PC-3 (cell line): ENCODE data around the gene MRPL50. TPM values are rescaled to one million over a fixed set of nuclear protein-coding genes. Genes with fewer than 3 reads are reported as not detected.

ENCODE experiments used
- ATAC-seq: fragments of 200-7000 bp; cut with Tn5 transposase; 2 replicates; pipeline ENCODE4 v1.9.1; 2020; ENCODE audit warnings: mild to moderate bottlenecking, moderate library complexity
- BruUV-seq: library from RNA; stranded (reverse); fragments of 400-500 nt; replicated peaks from 2 replicates; lab custom pipeline; 2021; lab: Mats Ljungman, UMichigan
- CTCF ChIA-PET: fragments of 300-600 bp; sonication (Branson Sonifier 250); formaldehyde crosslinking; loops from one replicate; lab custom pipeline; 2022; ENCODE audit warnings: antibody characterized with exemption; lab: Charles Lee
- POLR2A ChIA-PET: fragments of 300-600 bp; sonication (Branson Sonifier 250); formaldehyde crosslinking; loops from one replicate; lab custom pipeline; 2022; ENCODE audit warnings: antibody characterized with exemption; ENCODE audit not compliant: unreplicated experiment; lab: Charles Lee
- DNase-seq: peaks from one replicate; pipeline ENCODE4 v3.0.0-alpha.2; 2015
- H2AFZ ChIP-seq: fragments of 300-600 bp; sonication (generic); 2 replicates; pipeline ENCODE4 v1.6.0; 2016; ENCODE audit warnings: antibody characterized with exemption, low read length
- H3F3A ChIP-seq: fragments of 300-600 bp; sonication (generic); one replicate; pipeline ENCODE4 v1.6.0; 2017; ENCODE audit warnings: antibody characterized with exemption, low read length, control low read depth, mild to moderate bottlenecking; ENCODE audit not compliant: unreplicated experiment
- H3K27ac ChIP-seq: fragments of 300-600 bp; sonication (generic); 2 replicates; pipeline ENCODE4 v1.5.1; 2016; ENCODE audit warnings: mild to moderate bottlenecking, low read length
- H3K27me3 ChIP-seq: fragments of 300-600 bp; sonication (generic); 2 replicates; pipeline ENCODE4 v1.6.1; 2016; ENCODE audit warnings: low read length, mixed read lengths
- H3K36me3 ChIP-seq: fragments of 300-600 bp; sonication (generic); 2 replicates; pipeline ENCODE4 v1.6.1; 2016; ENCODE audit warnings: low read depth, mixed run types, low read length, mixed read lengths
- H3K4me1 ChIP-seq: fragments of 300-600 bp; sonication (generic); 2 replicates; pipeline ENCODE4 v1.5.1; 2016; ENCODE audit warnings: low read length; ENCODE audit not compliant: insufficient read depth
- H3K4me2 ChIP-seq: fragments of 300-600 bp; sonication (generic); 2 replicates; pipeline ENCODE4 v1.6.0; 2016; ENCODE audit warnings: low read length
- H3K4me3 ChIP-seq: fragments of 300-600 bp; sonication (generic); 2 replicates; pipeline ENCODE4 v1.5.1; 2016; ENCODE audit warnings: mild to moderate bottlenecking, low read length, mixed read lengths
- H3K79me2 ChIP-seq: fragments of 300-600 bp; sonication (generic); 2 replicates; pipeline ENCODE4 v1.6.1; 2017; ENCODE audit warnings: low read length, mixed read lengths
- H3K9ac ChIP-seq: fragments of 300-600 bp; sonication (generic); 2 replicates; pipeline ENCODE4 v1.6.0; 2016; ENCODE audit warnings: mild to moderate bottlenecking, low read length
- H3K9me2 ChIP-seq: fragments of 300-600 bp; sonication (generic); replicated peaks from 2 replicates; pipeline ENCODE4 v1.6.1; 2016; ENCODE audit warnings: mixed run types, low read length, mixed read lengths
- H3K9me3 ChIP-seq: fragments of 300-600 bp; sonication (generic); 2 replicates; pipeline ENCODE4 v1.6.1; 2016; ENCODE audit warnings: low read length, mixed read lengths
- H4K20me1 ChIP-seq: fragments of 300-600 bp; sonication (generic); 2 replicates; pipeline ENCODE4 v1.6.1; 2016; ENCODE audit warnings: low read length, mixed read lengths
- EZH2 ChIP-seq: fragments of 300-600 bp; sonication (generic); IDR thresholded peaks from one replicate; pipeline ENCODE4 v1.6.1; 2017; ENCODE audit warnings: antibody characterized with exemption, mild to moderate bottlenecking, low read length; ENCODE audit not compliant: unreplicated experiment
- EZH2phosphoT487 ChIP-seq: fragments of 300-600 bp; sonication (generic); IDR thresholded peaks from 2 replicates; pipeline ENCODE4 v1.6.1; 2018; ENCODE audit warnings: mild to moderate bottlenecking, antibody characterized with exemption, low read length, borderline replicate concordance
- intact Hi-C: fragments of 100-400 bp; cut with micrococcal nuclease; formaldehyde crosslinking; loops from 2 replicates; pipeline ENCODE4 v1.9.0; 2023
- total RNA-seq: library from RNA; depleted of rRNA; stranded (reverse); fragments of >200 nt; gene quantifications from 2 replicates; pipeline ENCODE4 v1.2.3, GENCODE V29; 2014
- TF ChIP-seq, protein P1 (sequence below): fragments of 300-600 bp; sonication (generic); conservative IDR thresholded peaks from 2 replicates; pipeline ENCODE4 v1.5.1; 2017; ENCODE audit warnings: antibody characterized with exemption, low read depth, mild to moderate bottlenecking, low read length

MRPL50 gene
- total RNA-seq, 1 experiment from 2014 or later: 10.2 TPM

DNA sequence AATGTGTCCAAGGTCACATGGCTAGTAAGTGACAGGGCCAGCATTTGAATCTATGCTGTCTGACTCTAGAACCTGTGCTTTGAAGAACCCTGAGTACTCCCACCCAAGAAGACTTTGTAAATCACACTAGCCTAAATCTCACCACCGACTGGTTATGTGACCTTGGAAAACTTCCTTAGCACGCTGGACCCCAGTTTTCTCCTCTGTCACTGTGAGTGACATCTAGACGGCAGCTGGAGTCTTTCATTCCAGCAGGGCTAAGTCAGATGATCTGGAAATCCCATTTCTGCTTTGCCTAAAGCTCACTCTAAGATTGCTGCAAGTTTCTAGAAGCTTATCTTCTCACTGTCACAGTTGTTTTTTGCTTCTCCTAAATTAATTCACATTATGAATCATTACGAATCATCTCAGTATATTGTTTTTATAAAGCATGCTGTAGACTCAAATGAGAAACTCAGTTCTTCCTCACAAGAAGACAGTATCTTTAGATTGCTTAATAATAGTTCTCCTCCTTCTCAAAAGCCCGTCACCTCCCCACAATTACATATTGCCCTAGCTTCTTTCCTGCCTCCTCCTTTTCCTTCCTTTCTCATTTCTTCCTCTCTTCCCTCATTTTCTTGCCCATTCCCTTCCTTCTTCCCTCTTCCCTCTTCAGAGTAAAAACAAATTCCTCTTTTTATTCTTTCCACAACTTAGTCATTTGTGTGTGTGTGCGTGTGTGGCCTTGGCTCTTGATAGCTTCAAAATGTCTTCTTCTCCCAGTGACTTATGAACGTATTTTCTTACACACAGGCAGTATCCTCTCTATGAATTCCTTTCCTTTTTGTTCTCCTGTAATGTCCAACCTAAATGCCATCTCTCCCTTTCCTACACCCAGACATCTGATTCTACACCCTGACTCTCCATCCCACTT lies 20.4 kb upstream of the MRPL50 start:
- no peak overlapping the region for H2AFZ ChIP-seq
- POLR2A ChIA-PET: no interaction called here
- DNase-seq: no peak

DNA sequence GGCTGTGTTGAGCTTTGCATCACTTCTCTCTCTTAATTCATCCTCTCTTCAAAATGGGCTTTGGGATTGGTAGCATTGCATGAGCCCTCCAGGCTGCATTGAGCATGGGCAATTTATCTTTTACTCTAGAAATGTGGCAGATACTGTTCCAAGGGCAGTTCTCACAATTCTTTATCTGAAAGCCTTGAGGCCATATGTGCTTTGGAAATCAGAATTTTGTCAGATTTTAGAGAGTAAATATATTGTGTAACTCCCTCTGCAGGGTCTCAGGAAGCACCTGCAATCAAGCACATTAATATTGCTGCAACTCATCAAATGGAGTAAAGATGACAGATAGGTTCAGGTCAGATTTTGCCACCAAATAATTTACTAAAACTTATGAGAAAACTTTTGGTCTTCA lies 19.6 kb upstream of the MRPL50 start:
- Histone ChIP-seq H2AFZ (no peak overlapping the region), H3K9me3 (no peaks in the 10 kb centered on the region), H3F3A (no peaks in the 10 kb centered on the region), H3K36me3 (no peaks in the 10 kb centered on the region), H3K9me2 (no peaks in the 10 kb centered on the region), H4K20me1 (no peaks in the 10 kb centered on the region), H3K27ac (no peak overlapping the region), H3K27me3 (no peaks in the 10 kb centered on the region), H3K9ac (no peak overlapping the region), H3K4me3 (no peak overlapping the region), H3K4me2 (no peak overlapping the region), H3K79me2 (no peaks in the 10 kb centered on the region), H3K4me1 (no peaks in the 10 kb centered on the region)
- DNase-seq (no peak), ATAC-seq (no peak)
- no TSS peak for BruUV-seq
- no peak for TF ChIP-seq EZH2phosphoT487
- TF ChIP-seq, protein P1, sequence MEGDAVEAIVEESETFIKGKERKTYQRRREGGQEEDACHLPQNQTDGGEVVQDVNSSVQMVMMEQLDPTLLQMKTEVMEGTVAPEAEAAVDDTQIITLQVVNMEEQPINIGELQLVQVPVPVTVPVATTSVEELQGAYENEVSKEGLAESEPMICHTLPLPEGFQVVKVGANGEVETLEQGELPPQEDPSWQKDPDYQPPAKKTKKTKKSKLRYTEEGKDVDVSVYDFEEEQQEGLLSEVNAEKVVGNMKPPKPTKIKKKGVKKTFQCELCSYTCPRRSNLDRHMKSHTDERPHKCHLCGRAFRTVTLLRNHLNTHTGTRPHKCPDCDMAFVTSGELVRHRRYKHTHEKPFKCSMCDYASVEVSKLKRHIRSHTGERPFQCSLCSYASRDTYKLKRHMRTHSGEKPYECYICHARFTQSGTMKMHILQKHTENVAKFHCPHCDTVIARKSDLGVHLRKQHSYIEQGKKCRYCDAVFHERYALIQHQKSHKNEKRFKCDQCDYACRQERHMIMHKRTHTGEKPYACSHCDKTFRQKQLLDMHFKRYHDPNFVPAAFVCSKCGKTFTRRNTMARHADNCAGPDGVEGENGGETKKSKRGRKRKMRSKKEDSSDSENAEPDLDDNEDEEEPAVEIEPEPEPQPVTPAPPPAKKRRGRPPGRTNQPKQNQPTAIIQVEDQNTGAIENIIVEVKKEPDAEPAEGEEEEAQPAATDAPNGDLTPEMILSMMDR: no peak
- TF ChIP-seq EZH2: no peak
- intact Hi-C loops: no loop called here
- ChIA-PET CTCF (no interaction called here), POLR2A (no interaction called here)

More for the DNA sequence above, 20.4 kb upstream of the MRPL50 start:
- ATAC-seq: no peak
- Histone ChIP-seq H3K79me2 (no peaks in the 10 kb centered on the region), H3K9me2 (no peaks in the 10 kb centered on the region), H3K4me3 (no peak overlapping the region), H3K9me3 (no peaks in the 10 kb centered on the region), H3K27ac (no peak overlapping the region), H3K9ac (no peak overlapping the region), H3K4me2 (no peak overlapping the region), H3K27me3 (no peaks in the 10 kb centered on the region), H4K20me1 (no peaks in the 10 kb centered on the region), H3K36me3 (no peaks in the 10 kb centered on the region), H3F3A (no peaks in the 10 kb centered on the region), H3K4me1 (no peaks in the 10 kb centered on the region)
- no TSS peak for BruUV-seq
- CTCF ChIA-PET: no interaction called here
- TF ChIP-seq EZH2phosphoT487: no peak
- TF ChIP-seq, protein P1: no peak
- TF ChIP-seq EZH2: no peak
- intact Hi-C loops: no loop called here

- ATAC-seq (no peak), DNase-seq (no peak)
- H3F3A ChIP-seq: no peaks in the 10 kb centered on the region
- TF ChIP-seq EZH2phosphoT487: no peak
- TF ChIP-seq EZH2: no peak
- TF ChIP-seq, protein P1: no peak
- CTCF ChIA-PET: no interaction called here
- H3K4me3 ChIP-seq: no peak overlapping the region
- no TSS peak for BruUV-seq
- H3K27me3 ChIP-seq: no peaks in the 10 kb centered on the region
- POLR2A ChIA-PET: no interaction called here
- no peaks in the 10 kb centered on the region for H3K9me3 ChIP-seq
- H3K4me1 ChIP-seq: no peaks in the 10 kb centered on the region
- H4K20me1 ChIP-seq: no peaks in the 10 kb centered on the region
- no peaks in the 10 kb centered on the region for H3K79me2 ChIP-seq
- H3K36me3 ChIP-seq: no peaks in the 10 kb centered on the region
- no peak overlapping the region for H3K4me2 ChIP-seq
- no peak overlapping the region for H3K27ac ChIP-seq
- no peak overlapping the region for H3K9ac ChIP-seq
- no peak overlapping the region for H2AFZ ChIP-seq
- no peaks in the 10 kb centered on the region for H3K9me2 ChIP-seq
- intact Hi-C loops: no loop called here
Measured at GRCh38 chr9:101417389-101417788, 19.0 kb upstream of the MRPL50 start.
